IMR-90 (cell line): ENCODE data around the gene TMEM145.

Experiments used
- CEBPB ChIP-seq: IDR thresholded peaks from 2 replicates; pipeline ENCODE4 v1.6.1; 2012; ENCODE audit warnings: low read depth, low read length, improper control_type of control experiment
- ELK1 ChIP-seq: fragments of 150-350 bp; IDR thresholded peaks from 2 replicates; pipeline ENCODE4 v1.6.1; 2016; ENCODE audit warnings: low read depth, mild to moderate bottlenecking, low read length, moderate library complexity, borderline replicate concordance
- FOS ChIP-seq: fragments of 150-350 bp; IDR thresholded peaks from 2 replicates; pipeline ENCODE4 v1.6.1; 2016; ENCODE audit warnings: low read depth, low read length
- MAFK ChIP-seq: IDR thresholded peaks from 2 replicates; pipeline ENCODE4 v1.6.1; 2012; ENCODE audit warnings: low read depth, low read length, improper control_type of control experiment
- MAZ ChIP-seq: IDR thresholded peaks from 2 replicates; pipeline ENCODE4 v1.6.1; 2012; ENCODE audit warnings: low read depth, mild to moderate bottlenecking, low read length, improper control_type of control experiment, moderate library complexity, borderline replicate concordance
- MXI1 ChIP-seq: IDR thresholded peaks from 2 replicates; pipeline ENCODE4 v1.6.1; 2012; ENCODE audit warnings: low read depth, mild to moderate bottlenecking, low read length, moderate library complexity, borderline replicate concordance
- NFE2L2 ChIP-seq: fragments of 150-350 bp; IDR thresholded peaks from 2 replicates; pipeline ENCODE4 v1.6.1; 2016; ENCODE audit warnings: low read depth, mild to moderate bottlenecking, low read length
- POLR2A ChIP-seq: IDR thresholded peaks from 2 replicates; pipeline ENCODE4 v1.6.1; 2012; ENCODE audit warnings: mild to moderate bottlenecking, low read depth, low read length
- RAD21 ChIP-seq: IDR thresholded peaks from 2 replicates; pipeline ENCODE4 v1.6.1; 2012; ENCODE audit warnings: low read length, improper control_type of control experiment
- SMC3 ChIP-seq: fragments of 150-350 bp; IDR thresholded peaks from 2 replicates; pipeline ENCODE4 v1.6.1; 2016; ENCODE audit warnings: low read depth, mild to moderate bottlenecking, antibody characterized with exemption, low read length, moderate library complexity
- TF ChIP-seq, protein P1 (sequence below): fragments of 150-350 bp; IDR thresholded peaks from 2 replicates; pipeline ENCODE4 v1.6.1; 2017; ENCODE audit warnings: mild to moderate bottlenecking, antibody characterized with exemption, low read length, low read depth
- TF ChIP-seq, protein P2 (sequence below): conservative IDR thresholded peaks from 2 replicates; pipeline ENCODE4 v1.5.1; 2012; ENCODE audit warnings: mild to moderate bottlenecking, low read depth, low read length, improper control_type of control experiment

DNA sequence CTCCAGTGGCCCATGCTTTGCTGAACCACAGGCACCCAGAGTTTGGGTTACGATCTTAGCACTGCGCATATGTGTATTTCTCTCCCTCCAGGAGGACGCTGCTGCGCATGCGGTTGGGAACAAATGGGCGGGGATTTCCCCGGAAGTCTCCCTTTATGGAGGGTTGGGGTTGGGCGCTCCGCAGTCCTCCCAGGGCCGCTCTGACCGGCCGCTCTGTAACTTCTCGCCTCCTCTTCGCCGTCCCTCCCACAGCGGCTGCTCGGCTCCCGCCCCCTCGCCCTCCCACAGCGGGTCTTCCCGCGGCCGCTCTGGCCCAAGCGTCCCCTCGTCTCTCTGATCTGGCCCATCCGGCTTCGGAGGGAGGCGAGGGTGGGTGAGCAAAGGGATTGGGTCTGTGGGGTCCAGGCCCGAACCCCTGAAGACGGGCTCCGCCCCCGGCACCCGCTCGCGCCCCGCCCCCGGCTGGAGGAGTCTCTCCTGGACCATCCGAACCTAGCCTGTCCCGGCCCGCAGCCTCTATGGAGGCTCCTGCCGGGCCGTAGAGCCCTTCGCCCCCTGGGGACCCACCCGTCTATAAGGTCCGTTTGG lies 12.3 kb downstream of the TMEM145 start, which contains the start of gene MEGF8:
- TF ChIP-seq, protein P1, sequence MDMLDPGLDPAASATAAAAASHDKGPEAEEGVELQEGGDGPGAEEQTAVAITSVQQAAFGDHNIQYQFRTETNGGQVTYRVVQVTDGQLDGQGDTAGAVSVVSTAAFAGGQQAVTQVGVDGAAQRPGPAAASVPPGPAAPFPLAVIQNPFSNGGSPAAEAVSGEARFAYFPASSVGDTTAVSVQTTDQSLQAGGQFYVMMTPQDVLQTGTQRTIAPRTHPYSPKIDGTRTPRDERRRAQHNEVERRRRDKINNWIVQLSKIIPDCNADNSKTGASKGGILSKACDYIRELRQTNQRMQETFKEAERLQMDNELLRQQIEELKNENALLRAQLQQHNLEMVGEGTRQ: no peak
- TF ChIP-seq POLR2A (peak; percentile 72), MXI1 (no peak), RAD21 (no peak; the same call in 1 of the 2 replicates), CEBPB (no peak), MAFK (no peak), ELK1 (peak; percentile 92; the same call in 1 of the 2 replicates), SMC3 (peak; percentile 87), FOS (no peak), NFE2L2 (no peak), MAZ (peak; percentile 85)
- TF ChIP-seq, protein P2, sequence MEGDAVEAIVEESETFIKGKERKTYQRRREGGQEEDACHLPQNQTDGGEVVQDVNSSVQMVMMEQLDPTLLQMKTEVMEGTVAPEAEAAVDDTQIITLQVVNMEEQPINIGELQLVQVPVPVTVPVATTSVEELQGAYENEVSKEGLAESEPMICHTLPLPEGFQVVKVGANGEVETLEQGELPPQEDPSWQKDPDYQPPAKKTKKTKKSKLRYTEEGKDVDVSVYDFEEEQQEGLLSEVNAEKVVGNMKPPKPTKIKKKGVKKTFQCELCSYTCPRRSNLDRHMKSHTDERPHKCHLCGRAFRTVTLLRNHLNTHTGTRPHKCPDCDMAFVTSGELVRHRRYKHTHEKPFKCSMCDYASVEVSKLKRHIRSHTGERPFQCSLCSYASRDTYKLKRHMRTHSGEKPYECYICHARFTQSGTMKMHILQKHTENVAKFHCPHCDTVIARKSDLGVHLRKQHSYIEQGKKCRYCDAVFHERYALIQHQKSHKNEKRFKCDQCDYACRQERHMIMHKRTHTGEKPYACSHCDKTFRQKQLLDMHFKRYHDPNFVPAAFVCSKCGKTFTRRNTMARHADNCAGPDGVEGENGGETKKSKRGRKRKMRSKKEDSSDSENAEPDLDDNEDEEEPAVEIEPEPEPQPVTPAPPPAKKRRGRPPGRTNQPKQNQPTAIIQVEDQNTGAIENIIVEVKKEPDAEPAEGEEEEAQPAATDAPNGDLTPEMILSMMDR: peak; percentile 96
